Activated CD4-positive, alpha-beta memory T cell treated with anti-CD3 and anti-CD28 coated beads for 36 hours (primary cell): ENCODE data around the gene SLIT1. TPM values are rescaled to one million over a fixed set of nuclear protein-coding genes. Genes with fewer than 3 reads are reported as not detected.

Source experiments
- CTCF ChIA-PET: fragments of 350-600 bp; sonication (Branson Sonifier 250); formaldehyde crosslinking; loops from one replicate; lab custom pipeline; 2021; ENCODE audit warnings: antibody characterized with exemption, inconsistent platforms; lab: Charles Lee
- POLR2A ChIA-PET: fragments of 350-600 bp; sonication (Branson Sonifier 250); formaldehyde crosslinking; loops from one replicate; lab custom pipeline; 2021; ENCODE audit warnings: antibody characterized with exemption; lab: Charles Lee
- DNase-seq: peaks from one replicate; pipeline ENCODE4 v3.0.0-alpha.2; 2020
- H3K27ac Mint-ChIP-seq: one replicate; pipeline ENCODE4 v1.8.0; 2021; ENCODE audit warnings: mixed read lengths
- H3K27me3 Mint-ChIP-seq: one replicate; pipeline ENCODE4 v1.8.0; 2021; ENCODE audit warnings: mixed read lengths
- H3K36me3 Mint-ChIP-seq: one replicate; pipeline ENCODE4 v1.8.0; 2021; ENCODE audit warnings: mixed read lengths
- H3K4me1 Mint-ChIP-seq: one replicate; pipeline ENCODE4 v1.8.0; 2021; ENCODE audit warnings: low read depth, mixed read lengths
- H3K4me3 Mint-ChIP-seq: one replicate; pipeline ENCODE4 v1.8.0; 2021; ENCODE audit warnings: mild to moderate bottlenecking, mixed read lengths
- H3K9me3 Mint-ChIP-seq: one replicate; pipeline ENCODE4 v1.8.0; 2021; ENCODE audit warnings: mixed read lengths
- intact Hi-C: fragments of 100-400 bp; cut with micrococcal nuclease; formaldehyde crosslinking; loops from one replicate; pipeline ENCODE4 v1.15.1; 2023
- total RNA-seq, 2 experiments: library from RNA; stranded (reverse); gene quantifications; one replicate each; pipeline ENCODE4 v1.2.3, GENCODE V29; 2021

Gene SLIT1
- total RNA-seq, 2 experiments from 2014 or later: 0.63 to 0.71 TPM

DNA sequence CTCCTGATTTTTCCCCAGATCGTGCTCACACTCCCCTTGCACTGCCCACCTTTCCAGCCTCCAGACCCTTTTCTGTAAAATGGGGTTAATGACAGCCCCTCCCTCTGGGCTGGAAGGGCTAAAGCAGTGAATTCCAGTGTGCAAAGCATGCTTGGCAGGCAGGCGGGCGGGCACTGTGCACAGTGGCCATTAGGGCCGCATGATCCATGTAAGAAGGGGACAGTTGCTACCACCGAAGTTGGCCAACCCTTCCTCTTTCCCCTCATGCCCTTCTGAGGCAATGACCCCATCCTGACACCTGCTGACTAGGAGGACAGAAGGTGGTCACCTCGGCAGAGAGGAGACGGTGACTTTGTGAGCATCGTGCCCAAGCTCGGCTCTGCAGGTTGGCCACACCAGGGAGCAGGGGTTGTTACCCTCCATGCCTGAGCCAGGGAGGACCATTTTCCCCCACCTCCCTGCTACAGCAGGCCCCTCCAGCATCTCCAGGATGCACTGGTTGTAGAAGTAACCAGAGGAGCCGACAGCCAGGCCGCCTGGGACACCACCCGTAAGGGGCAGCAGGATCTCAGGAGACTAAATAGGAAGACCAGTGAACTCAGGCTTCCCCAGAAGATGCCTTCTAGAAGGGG lies 166.4 kb downstream of the SLIT1 start:
- ChIA-PET CTCF (no interaction called here), POLR2A (no interaction called here)
- Mint-ChIP-seq H3K9me3 (no peaks in the 10 kb centered on the region), H3K4me3 (no peak overlapping the region), H3K36me3 (no peaks in the 10 kb centered on the region), H3K27ac (no peak overlapping the region), H3K4me1 (peaks cover 11% of the 10 kb centered on the region), H3K27me3 (no peaks in the 10 kb centered on the region)
- intact Hi-C loops: loop anchor here (5.0 kb wide), 1 partner anchor 187 kb away; the partner anchor contains the start of gene LCOR
- no peak for DNase-seq

DNA sequence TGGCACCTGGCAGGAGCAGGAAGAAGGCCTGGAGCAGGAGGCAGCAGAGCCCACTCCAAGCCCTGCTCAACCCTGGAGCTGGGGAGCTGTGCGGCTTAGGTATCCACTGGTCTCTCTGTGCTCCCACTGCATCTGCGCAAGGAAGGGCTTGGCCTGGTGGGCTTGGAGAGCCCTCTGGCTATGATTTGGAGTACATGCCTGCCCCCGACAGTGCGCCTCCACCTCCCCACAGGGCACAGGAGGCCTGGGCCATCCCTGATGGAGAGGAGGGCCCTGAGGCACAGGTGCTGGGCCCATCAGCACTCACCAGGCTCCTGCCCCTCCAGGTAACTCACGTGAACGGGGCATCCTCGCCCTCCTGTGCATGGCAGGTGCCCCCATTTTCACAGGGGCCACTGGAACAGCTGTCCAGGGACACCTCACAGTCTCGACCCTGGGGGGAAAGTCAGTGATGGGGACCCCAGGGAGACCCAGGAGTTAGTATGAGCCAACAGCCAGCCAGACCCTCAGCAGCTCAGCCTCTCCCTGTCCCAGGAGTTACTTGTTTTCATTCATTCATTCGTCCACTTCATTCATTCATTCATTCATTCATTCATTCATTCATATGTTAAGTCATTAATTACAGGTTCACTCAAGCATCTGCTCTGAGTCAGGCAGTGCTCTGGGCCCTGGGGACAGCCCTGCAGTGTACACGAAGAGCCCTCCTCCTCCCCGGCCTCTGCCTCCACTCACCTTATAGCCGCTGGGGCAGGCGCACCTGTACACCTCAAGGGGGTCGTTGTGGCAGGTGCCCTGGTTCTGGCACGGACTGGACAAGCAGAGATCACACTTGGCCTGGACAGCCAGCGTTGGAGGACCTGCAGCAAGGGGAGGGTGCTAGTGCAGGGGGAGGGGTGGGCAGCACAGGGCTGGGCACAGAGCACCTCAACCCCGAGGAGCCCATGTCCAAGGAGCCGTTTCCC lies 167.2 kb downstream of the SLIT1 start:
- no peak overlapping the region for H3K4me3 Mint-ChIP-seq
- no peaks in the 10 kb centered on the region for H3K36me3 Mint-ChIP-seq
- intact Hi-C loops: loop anchor here (5.0 kb wide), 1 partner anchor 186 kb away; the partner anchor contains the start of gene LCOR
- H3K27ac Mint-ChIP-seq: no peak overlapping the region
- H3K9me3 Mint-ChIP-seq: no peaks in the 10 kb centered on the region
- ChIA-PET CTCF (no interaction called here), POLR2A (no interaction called here)
- H3K27me3 Mint-ChIP-seq: no peaks in the 10 kb centered on the region
- H3K4me1 Mint-ChIP-seq: peaks cover 11% of the 10 kb centered on the region
- no peak for DNase-seq

DNA sequence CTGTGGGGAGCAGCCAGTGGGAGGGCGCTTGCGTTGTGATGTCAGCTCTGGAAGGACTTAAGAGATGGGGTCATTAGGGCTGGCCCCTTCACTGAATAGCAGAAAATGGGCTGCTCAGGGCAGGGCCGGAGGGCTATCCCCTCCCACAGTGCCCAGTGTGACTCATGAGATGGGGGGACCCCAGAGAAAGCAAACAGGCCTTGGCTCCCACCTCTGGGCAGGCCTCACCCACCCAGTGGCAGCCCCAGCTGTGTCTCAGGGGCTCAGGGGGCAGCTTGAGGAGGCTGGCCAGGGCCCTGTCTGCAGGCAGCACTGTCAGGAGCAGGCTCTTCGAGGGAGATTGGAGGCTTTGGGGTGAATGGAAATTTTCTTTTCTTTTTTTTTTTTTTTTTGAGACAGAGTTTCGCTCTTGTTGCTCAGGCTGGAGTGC lies 168.3 kb downstream of the SLIT1 start:
- POLR2A ChIA-PET: no interaction called here
- Mint-ChIP-seq H3K9me3 (no peaks in the 10 kb centered on the region), H3K27ac (no peak overlapping the region)

DNA sequence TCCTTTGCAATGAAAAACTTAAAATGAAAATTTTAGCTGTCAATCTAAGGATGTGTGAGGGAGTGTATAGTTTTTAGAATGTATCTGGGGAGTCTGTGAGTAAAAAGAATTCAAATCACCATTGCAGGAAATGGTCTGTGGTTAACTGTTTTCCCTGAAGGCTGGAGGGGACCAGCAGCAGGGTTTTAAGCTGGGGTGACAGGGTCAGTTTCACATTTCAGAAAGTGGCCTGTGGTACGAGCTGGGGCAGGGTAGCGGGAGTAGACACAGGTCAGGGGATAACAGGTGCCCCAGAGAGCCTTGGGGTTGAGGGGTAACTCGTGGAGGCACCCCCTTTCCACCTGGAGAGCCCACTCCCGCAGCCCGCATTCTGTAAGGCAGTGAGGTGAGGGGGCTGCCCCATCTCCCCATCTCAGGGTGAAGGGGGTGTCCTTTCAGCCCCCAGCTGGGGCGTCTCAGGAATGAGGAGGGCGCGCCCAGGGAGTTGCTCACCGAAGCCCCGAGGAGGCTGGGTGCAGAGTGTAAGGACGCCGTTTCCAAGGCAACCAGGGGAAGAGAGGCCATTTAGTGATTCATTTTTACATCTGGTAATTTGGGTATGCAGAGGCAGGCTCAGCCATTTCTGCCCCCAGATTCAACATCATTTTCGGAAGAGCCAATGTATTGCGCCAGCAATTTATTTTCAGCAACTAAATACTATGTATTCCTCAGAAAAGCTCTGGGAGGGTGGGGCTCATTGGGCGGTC lies 168.9 kb downstream of the SLIT1 start:
- POLR2A ChIA-PET: no interaction called here

More for the DNA sequence above, 168.3 kb downstream of the SLIT1 start:
- Mint-ChIP-seq H3K4me1 (peaks cover 11% of the 10 kb centered on the region), H3K4me3 (no peak overlapping the region), H3K36me3 (no peaks in the 10 kb centered on the region), H3K27me3 (no peaks in the 10 kb centered on the region)
- no peak for DNase-seq
- intact Hi-C loops: loop anchor here (5.0 kb wide), 1 partner anchor 185 kb away; the partner anchor contains the start of gene LCOR
- CTCF ChIA-PET: interaction anchor here (1.7 to 2.2 kb wide), 2 partner anchors 8 to 20 kb away, joined by 9 to 16 read pairs; no protein-coding TSS in a partner anchor

DNA sequence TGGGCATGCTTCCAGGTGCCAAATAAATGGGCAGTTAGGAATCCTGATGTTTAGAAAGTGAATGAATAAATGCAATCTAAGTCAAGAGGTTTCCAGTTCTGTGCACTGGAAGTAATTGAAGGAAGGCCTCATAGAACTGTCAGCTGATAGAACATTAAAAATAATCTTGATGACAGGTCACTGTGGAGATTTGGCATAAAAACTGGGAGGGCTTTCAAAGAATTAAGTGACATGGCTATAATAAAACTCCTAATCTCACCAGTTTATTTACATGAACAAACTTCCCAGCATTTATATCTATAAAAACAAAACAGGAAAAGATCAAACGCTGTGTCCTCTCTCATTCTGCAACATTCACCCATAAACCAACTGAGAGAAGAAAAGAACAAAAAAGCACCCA lies 170.5 kb downstream of the SLIT1 start:
- no peak for DNase-seq
- no peak overlapping the region for H3K27ac Mint-ChIP-seq
- CTCF ChIA-PET: no interaction called here

More for the DNA sequence above, 168.9 kb downstream of the SLIT1 start:
- intact Hi-C loops: loop anchor here (5.0 kb wide), 1 partner anchor 185 kb away; the partner anchor contains the start of gene LCOR
- Mint-ChIP-seq H3K9me3 (no peaks in the 10 kb centered on the region), H3K4me1 (peaks cover 11% of the 10 kb centered on the region), H3K27ac (no peak overlapping the region), H3K27me3 (no peaks in the 10 kb centered on the region), H3K4me3 (no peak overlapping the region), H3K36me3 (no peaks in the 10 kb centered on the region)
- peak; percentile 53 for DNase-seq
- CTCF ChIA-PET: interaction anchor here (1.0 to 2.2 kb wide), 3 partner anchors 8 to 31 kb away, joined by 3 to 16 read pairs (median 9); no protein-coding TSS in a partner anchor

DNA sequence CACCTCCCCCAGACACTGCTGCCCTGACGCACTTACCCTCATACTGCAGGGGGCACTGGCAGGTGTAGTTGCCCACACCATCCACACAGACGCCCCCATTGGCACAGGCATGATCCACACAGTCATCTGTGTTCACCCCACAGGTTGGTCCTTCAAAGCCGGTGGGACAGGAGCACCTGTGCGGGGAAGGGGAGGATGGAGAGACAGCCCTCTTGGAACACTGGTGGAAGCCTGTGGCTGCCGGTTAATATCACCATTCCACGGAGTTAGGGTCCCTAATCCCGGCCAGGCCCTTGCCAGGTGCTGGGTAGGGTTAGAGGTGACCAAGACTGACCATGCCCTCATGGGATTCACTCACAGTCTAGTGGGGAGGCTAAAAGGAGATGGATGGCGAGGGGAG lies 171.8 kb downstream of the SLIT1 start:
- DNase-seq: no peak
- intact Hi-C loops: no loop called here
- Mint-ChIP-seq H3K4me3 (no peak overlapping the region), H3K9me3 (no peaks in the 10 kb centered on the region), H3K4me1 (peaks cover 11% of the 10 kb centered on the region), H3K27ac (no peak overlapping the region), H3K36me3 (no peaks in the 10 kb centered on the region), H3K27me3 (no peaks in the 10 kb centered on the region)
- POLR2A ChIA-PET: no interaction called here
- CTCF ChIA-PET: interaction anchor here (1.7 kb wide), 1 partner anchor 11 kb away, joined by 12 read pairs; no protein-coding TSS in a partner anchor

More for the DNA sequence above, 170.5 kb downstream of the SLIT1 start:
- Mint-ChIP-seq H3K9me3 (no peaks in the 10 kb centered on the region), H3K27me3 (no peaks in the 10 kb centered on the region), H3K4me3 (no peak overlapping the region), H3K36me3 (no peaks in the 10 kb centered on the region), H3K4me1 (peaks cover 11% of the 10 kb centered on the region)
- intact Hi-C loops: loop anchor here (5.0 kb wide), 1 partner anchor 183 kb away; the partner anchor contains the start of gene LCOR
- POLR2A ChIA-PET: no interaction called here

DNA sequence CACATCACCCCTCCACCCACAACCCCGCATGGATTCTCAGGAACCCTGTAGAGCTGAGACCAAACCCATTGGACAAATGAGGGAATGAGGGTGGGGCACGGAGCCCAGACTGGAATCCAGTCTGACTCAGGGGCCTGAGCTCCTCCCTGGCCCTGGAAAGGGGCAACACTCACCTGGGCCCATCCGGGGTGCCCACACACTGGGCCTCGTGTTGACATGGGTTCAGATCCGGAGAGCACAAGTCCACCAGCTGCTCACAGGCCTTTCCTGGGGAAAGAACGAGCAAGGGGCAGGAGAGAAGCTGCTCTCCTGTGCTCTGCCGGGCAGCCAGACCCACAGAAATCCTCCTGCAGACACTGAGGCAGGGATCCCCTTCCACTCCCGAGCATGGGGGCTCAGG lies 172.2 kb downstream of the SLIT1 start:
- H3K4me1 Mint-ChIP-seq: peaks cover 11% of the 10 kb centered on the region
- ChIA-PET POLR2A (no interaction called here), CTCF (interaction anchor here (1.7 kb wide), 1 partner anchor 12 kb away, joined by 12 read pairs; no protein-coding TSS in a partner anchor)
- intact Hi-C loops: no loop called here
- no peaks in the 10 kb centered on the region for H3K36me3 Mint-ChIP-seq
- no peak overlapping the region for H3K4me3 Mint-ChIP-seq
- H3K27me3 Mint-ChIP-seq: no peaks in the 10 kb centered on the region
- no peak for DNase-seq
- no peaks in the 10 kb centered on the region for H3K9me3 Mint-ChIP-seq
- no peak overlapping the region for H3K27ac Mint-ChIP-seq

DNA sequence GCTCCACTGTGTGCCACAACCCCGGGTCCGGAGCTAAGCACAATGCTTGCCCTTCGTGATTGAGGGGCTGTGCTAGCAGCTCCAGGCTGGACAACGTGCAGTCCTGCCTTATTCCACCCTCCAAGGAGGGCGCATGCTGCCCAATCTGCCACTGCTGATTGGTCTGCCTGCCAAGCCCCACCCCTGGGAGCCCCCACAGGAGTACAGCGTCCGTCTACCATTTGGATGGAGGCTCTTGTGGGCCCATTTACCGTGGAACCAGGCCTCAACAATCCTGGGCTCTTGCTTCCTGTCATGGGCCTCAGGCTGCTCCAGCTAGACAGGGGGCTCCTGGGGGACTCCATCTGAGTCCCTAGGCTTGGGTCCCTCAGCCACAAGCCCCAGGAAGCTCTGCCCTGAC lies 173.3 kb downstream of the SLIT1 start:
- CTCF ChIA-PET: interaction anchor here (1.7 kb wide), 1 partner anchor 13 kb away, joined by 12 read pairs; no protein-coding TSS in a partner anchor
- Mint-ChIP-seq H3K36me3 (peaks cover 4% of the 10 kb centered on the region), H3K9me3 (peaks cover 5% of the 10 kb centered on the region), H3K27ac (no peak overlapping the region), H3K4me1 (peaks cover 10% of the 10 kb centered on the region), H3K4me3 (no peak overlapping the region), H3K27me3 (no peaks in the 10 kb centered on the region)
- intact Hi-C loops: no loop called here
- POLR2A ChIA-PET: no interaction called here
- no peak for DNase-seq

DNA sequence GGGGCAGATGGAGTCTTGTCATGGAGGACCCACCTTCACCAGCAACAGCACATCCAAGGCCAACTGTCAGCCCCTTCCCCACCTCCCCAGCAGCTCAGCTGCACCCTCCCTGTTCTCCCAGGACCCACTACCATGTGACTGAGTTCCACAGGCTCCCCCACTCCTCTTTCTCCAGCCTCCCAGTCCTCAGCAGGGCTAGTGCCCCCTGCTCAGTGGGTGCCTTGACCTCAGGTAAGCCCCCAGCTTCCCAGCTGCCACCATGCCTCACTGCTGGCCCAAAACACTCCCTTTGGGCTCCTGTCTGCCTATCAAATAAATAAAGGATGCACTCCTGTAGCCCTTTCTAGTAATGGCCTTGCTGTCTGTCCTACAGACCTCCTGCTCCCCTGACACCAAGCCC lies 174.4 kb downstream of the SLIT1 start:
- Mint-ChIP-seq H3K4me1 (no peaks in the 10 kb centered on the region), H3K27ac (no peak overlapping the region), H3K27me3 (no peaks in the 10 kb centered on the region), H3K9me3 (peaks cover 16% of the 10 kb centered on the region), H3K4me3 (no peak overlapping the region), H3K36me3 (peaks cover 12% of the 10 kb centered on the region)
- ChIA-PET CTCF (interaction anchor here (1.8 kb wide), 1 partner anchor 14 kb away, joined by 9 read pairs; no protein-coding TSS in a partner anchor), POLR2A (no interaction called here)
- DNase-seq: no peak
- intact Hi-C loops: no loop called here

DNA sequence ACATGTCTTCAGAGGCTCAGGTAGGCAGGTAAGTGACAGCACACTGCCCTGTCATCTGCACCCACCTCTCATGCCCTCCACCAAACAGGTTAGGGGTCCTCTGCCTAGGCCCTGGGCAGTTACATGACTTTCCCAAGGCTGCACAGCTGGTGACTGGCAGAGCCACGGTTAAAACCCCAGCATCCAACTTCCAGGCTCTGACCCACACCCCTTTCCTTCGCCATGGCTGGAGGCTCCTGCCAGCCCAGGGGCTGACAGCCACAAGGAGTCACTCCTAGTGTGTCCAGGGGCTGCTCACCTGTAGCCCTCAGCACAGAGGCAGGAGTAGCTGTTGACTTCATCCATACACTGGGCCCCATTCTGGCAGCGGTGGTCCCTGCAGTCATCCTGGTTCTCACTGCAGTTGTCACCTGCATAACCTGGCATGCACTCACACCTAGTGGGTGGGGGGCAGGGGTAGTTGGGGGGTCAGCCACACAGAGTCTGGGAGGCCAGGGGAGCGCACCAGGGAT lies 175.0 kb downstream of the SLIT1 start:
- ChIA-PET POLR2A (no interaction called here), CTCF (interaction anchor here (0.6 to 1.8 kb wide), 2 partner anchors 15 to 97 kb away, joined by 5 to 9 read pairs; no protein-coding TSS in a partner anchor)
- Mint-ChIP-seq H3K27ac (no peak overlapping the region), H3K36me3 (peaks cover 12% of the 10 kb centered on the region), H3K9me3 (peaks cover 21% of the 10 kb centered on the region), H3K27me3 (no peaks in the 10 kb centered on the region), H3K4me3 (no peak overlapping the region), H3K4me1 (no peaks in the 10 kb centered on the region)
- intact Hi-C loops: no loop called here
- DNase-seq: no peak

DNA sequence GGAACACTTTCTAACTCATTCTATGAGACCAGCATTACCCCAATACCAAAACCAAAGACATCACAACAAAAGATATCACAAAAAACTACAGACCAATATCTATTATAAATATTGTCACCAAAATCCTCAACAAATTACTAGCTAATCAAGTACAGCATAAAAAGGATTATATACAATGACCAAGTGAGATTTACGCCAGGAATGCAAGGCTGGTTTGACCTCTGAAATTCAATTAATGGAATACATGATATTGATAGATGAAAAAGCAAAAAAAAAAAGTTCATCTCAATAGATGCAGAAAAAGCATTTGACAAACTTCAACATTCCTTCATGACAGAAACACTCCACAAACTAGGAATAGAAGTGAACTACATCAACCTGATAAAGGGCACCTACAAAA lies 178.3 kb downstream of the SLIT1 start:
- Mint-ChIP-seq H3K9me3 (peaks cover 24% of the 10 kb centered on the region), H3K4me3 (no peak overlapping the region), H3K27ac (no peak overlapping the region), H3K4me1 (no peaks in the 10 kb centered on the region), H3K36me3 (peaks cover 12% of the 10 kb centered on the region), H3K27me3 (peaks cover 2% of the 10 kb centered on the region)
- no peak for DNase-seq
- POLR2A ChIA-PET: no interaction called here
- intact Hi-C loops: no loop called here
- CTCF ChIA-PET: no interaction called here
